Stimulated activated CD8-positive, alpha-beta memory T cell treated with anti-CD3 and anti-CD28 coated beads, Interleukin-12 subunit alpha, Interleukin-12 subunit beta, amount 100 ng/mL, for 1 hour (primary cell): ENCODE data around the gene PCDHB15.

Source experiments
- DNase-seq: peaks from one replicate; pipeline ENCODE4 v3.0.0-alpha.2; 2020; ENCODE audit warnings: low read depth

PCDHB15 gene

GRCh38 chr5:141250576-141250975 lies 5.4 kb downstream of the PCDHB15 start:
- no peak for DNase-seq

GRCh38 chr5:141258464-141258863 lies 13.3 kb downstream of the PCDHB15 start:
- no peak for DNase-seq

- no peak for DNase-seq
Measured at GRCh38 chr5:141258948-141259347, 13.8 kb downstream of the PCDHB15 start.

GRCh38 chr5:141260458-141261237 lies 15.5 kb downstream of the PCDHB15 start:
- DNase-seq, result no peak

GRCh38 chr5:141261238-141261546 lies 16.0 kb downstream of the PCDHB15 start:
- DNase-seq, result no peak

- no peak for DNase-seq
Measured at GRCh38 chr5:141269195-141269594, 24.0 kb downstream of the PCDHB15 start.

GRCh38 chr5:141272906-141273305 lies 27.7 kb downstream of the PCDHB15 start:
- DNase-seq, result no peak

- no peak for DNase-seq
Measured at GRCh38 chr5:141298376-141298775, 53.2 kb downstream of the PCDHB15 start.
